ENCODE measurements around the gene SENP7.

DNA sequence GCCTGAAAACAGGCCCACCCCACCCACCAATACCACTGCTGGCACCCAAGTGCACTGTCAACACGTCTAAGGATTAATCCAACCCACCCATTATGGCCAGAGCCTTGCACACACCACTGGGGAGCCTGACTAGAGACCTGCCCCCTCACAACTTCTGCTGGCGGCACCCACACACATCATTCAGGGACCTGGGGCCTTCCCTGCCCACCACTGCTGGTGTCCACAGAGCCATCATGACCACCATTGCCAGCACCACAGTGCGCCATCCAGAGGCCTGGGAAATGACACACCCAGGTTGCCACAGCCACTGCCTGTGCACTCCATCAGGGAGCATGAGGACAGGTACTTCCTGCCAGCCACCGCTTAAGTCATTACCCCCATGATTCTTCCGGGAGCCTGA lies 125.7 kb downstream of the SENP7 start:
- TF ChIP-seq POLR2AphosphoS5 (IDR thresholded peaks at IDR 0.05; ENCODE audit: low read depth, low read length) (no peak), TAF1 (IDR thresholded peaks at IDR 0.05; ENCODE audit: low read depth, low read length) (no peak), POLR2A (IDR thresholded peaks at IDR 0.05; ENCODE audit: low read depth, low read length) (no peak), POU2F2 (IDR thresholded peaks at IDR 0.05; ENCODE audit: low read depth, low read length) (no peak)
